ENCODE data around the gene PTPRS.

PTPRS gene

DNA sequence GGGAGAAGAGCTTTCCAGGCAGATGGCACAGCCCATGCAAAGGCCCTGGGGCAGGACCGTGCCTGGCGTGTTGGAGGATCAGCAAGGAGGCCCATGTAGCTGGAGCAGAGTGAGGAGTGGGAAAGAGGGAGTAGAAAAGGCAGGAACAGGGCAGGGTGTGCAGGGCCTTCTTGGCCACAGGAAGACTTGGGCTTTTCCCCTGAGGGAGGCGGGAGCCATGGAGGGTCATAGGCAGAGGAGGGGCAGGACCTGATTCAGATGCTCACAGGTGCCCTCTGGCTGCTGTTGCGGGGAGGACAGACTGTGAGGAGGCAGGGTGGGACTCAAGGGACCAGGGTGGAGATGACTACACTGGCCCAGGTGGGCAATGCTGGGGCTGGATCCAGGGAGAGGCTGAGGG, 13.8 kb upstream of the PTPRS start:
- no peak for DNase-seq

DNA sequence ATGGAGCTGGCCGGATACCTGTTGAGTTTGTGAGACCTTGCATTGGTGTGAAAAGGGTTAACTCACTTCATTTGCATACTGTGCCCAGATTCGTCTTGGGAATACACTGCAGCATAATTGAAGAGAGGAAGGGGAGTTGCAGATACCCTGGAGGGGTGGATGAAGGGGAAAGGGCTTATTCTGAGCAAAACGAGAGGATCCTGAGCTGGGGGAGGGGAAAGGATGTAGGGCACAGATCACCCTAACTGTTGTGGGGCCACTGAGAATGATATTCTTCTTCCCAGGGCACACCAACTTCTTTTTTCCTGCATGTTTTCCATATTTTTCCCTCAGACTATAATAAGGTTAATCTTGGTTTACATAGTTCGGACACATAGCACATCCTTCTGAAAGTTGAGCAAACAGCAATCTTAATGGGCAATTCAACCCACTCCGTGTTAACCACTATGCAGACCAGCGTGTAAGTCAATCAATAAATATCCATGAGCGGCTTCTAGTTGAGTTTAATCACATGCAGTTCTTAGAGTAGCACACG, 11.7 kb upstream of the PTPRS start:
- no peak for DNase-seq

DNA sequence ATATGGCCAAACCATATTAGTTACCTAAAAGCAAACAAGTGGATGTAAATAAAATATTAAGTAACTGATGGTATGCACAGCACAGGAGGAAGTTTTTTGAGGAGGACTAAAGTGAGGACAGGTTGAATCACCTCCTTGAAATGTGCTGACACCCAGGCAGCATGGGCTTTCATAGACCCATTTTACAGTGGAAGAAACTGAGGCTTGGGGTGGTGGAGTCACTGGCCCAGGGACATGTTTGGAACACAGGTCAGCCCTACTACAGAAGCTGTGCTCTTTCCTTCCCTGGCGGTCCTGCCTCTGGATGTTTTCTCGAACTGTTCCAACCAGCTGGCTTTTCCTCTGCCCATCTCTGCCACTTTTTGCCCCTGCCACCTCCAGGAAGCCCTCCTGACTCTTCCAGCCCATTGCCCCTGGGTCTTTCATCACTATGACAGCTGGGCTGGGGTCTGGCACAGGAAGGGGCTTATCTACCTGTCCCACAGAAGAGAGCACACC, 11.2 kb upstream of the PTPRS start:
- no peak for DNase-seq

DNA sequence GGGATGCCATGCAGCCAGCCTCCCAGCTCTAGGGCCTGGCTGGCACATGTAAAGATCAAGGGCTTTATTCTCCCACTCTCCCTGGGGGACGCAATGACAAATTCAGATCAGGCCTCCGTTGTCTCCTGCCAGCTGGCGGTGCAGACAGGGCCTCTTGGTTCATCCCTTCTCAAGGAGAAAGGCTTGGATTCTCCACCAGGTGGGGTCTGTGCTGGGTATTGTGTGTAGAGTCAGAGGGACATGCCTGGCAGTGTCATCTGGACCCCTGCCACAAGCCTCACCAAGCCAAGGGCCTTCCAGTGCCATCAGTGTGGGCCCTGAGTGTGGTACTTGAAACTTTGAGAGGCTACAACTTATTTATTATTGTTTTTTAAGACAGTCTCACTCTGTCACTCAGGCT, 8.4 kb upstream of the PTPRS start:
- DNase-seq, result no peak

DNA sequence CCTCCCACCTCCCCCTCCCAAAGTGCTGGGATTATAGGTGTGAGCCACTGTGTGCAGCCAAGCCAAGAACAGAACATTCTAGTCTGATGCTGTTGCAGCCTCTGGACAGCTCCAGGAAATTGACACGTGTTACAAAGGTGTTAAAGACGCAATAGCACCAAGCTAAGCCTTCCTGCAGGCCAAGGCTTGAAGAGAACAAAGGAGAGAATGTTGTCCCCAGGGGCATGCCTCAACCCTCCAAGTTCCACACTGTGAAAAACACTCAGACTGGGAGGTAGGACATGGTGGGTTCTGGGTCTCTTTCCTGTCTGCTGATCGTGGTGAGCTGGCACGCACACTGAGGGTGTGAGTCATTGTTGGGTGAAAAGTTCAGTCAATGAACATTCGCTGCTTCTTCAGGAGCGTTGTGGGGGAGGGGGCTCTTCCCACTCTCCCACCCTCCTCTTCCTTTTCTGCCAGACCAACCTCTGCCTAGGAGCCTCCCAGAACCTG, 5.3 kb upstream of the PTPRS start:
- DNase-seq, result no peak

DNA sequence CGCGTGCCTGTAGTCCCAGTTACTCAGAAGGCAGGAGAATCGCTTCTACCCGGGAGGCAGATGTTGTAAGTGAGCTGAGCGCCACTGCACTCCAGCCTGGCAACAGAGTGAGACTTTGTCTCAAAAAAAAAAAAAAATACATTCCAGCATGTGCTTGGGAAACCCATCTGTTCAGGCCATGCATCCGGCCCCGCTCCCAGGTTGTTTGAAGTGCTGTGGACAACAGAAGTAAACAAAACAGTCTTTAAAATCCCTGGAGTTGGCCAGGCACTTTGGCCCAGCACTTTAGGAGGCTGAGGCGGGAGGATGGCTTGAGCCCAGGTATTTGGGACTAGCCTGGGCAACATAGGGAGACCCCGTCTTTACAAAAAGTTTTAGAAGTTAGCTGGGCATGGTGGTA, 3.2 kb upstream of the PTPRS start:
- no peak for DNase-seq

DNA sequence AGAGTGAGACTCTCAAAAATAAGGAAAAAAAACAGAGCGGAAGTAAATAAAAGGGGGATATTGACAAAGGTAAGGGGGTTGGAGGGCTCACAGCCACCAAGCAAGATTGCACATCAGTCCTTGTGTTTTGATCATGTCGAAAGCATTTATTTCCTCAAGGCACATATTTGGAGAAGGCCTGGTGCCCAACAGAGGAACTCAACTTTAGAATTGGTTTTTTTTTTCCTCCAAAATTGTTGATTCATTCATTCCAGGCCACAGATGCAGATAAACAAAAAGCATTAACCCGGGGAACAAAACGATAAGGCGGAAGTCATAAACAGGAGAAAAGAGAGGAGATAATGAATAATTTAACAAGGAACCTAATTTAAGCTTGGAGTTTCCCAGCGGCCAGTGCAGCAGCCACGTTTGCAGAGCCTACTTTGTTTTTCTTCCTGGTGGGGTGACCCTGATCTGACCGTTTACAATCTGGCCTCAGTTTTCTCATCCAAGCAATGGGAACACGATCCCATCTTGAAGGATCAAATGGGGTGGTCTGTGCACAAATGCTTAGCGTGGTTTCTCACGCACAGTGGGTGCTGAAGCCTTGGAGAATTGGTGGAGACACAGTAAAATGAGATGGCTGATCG, 2.1 kb upstream of the PTPRS start:
- DNase-seq, result no peak

DNA sequence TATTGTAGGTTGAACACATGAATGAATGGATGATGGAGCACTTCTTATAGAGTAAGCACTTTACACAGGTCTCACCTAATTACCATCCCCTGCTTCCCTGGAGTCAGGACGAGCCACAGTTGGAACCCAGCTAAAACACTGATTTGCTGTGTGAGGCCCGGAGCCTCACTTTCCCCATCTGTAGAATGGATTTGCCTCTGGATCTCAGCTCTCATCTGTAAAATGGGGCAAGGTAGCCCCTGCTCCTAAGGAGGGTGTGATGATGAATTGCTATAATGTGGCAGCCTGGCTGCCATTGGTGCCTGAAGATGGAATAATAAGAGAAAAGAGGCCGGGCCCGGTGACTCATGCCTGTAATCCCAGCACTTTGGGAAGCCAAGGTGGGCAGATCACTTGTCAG, 1.4 kb upstream of the PTPRS start:
- no peak for DNase-seq

DNA sequence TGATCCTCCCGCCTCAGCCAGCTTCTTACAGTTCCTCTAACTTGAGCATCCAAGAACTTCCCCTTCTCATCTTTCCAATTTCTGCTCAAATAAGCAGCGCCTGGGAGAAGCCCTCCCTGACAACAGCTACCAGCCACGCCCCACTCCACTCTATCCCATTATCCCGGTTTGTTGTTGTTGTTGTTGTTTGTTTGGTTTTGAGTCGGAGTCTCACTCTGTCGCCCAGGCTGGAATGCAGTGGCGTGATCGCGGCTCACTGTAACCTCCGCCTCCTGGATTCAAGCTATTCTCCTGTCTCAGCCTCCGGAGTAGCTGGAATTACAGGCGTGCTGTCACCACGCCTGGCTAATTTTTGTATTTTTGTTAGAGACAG, 822 bp upstream of the PTPRS start:
- DNase-seq, result no peak

DNA sequence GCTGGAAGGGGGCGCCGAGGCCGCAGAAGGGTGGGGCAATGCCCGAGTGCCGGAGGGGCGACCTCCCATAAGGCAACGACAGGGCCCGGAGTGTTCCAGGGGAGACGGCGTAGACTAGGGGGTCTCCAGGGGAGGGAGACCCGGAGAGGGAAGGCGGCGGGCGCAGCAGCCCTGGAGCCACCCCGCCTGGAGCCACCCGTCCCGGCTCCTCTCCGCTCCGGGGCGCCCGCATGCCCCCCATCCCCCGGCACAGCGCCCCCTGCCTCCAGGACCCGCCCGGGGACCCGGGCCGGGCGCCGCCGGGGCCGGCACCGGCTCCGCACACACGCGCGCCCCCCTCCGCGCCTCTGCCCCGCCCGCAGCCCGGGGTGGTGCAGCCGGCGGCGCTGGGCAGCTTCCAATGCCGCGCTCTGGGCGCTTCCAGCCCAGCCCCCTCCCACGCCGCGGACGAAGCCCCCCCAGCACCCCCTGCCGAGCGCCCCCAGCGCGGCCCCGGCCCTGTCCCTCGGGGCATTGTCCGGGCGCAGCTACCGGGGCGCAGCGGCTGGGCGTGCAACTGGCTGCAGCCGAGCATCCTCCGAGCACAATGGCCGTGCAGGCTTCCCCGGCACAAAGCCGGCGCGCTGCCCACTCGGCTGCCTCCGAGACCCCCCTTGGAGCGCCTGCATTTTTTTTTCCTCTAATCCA, 519 bp downstream of the PTPRS start:
- DNase-seq, result peak; percentile 31

DNA sequence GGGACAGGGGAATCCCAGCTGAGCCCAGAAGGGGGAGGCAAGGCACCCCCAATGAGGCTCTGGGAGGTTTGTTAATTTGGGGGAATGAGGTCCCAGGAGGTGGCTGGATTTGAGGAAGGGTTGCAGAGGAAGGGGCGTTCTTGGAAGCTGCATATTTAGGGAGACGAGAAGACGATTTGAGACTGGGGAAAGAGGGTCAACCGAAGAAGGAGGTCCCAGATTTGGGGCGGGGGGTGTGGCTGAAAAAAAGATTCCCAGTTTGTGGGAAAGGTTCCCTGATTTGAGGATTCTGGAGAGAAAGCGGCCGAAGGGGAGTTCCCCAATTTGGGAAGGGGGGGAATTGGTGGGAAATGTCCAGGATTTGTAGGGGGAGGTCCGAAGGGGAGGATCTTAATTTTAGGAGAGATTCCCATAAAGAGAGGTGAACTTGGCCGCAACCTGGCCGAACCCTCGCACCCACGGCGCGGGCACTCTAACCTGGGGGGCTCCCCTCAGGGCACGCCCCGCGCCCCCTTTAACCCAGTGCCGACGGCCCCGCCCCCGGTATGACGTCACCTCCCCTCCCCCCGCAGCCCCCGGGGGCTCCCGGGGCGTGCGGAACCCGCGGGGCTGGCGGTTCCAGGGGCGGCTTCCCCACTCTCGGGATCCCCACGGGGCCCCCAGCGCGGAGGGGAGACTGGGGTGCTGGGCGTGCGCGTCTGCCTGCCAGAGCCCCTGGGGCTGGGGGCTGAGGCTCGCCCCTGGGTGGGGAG, 1.2 kb downstream of the PTPRS start:
- peak; percentile 26 for DNase-seq

DNA sequence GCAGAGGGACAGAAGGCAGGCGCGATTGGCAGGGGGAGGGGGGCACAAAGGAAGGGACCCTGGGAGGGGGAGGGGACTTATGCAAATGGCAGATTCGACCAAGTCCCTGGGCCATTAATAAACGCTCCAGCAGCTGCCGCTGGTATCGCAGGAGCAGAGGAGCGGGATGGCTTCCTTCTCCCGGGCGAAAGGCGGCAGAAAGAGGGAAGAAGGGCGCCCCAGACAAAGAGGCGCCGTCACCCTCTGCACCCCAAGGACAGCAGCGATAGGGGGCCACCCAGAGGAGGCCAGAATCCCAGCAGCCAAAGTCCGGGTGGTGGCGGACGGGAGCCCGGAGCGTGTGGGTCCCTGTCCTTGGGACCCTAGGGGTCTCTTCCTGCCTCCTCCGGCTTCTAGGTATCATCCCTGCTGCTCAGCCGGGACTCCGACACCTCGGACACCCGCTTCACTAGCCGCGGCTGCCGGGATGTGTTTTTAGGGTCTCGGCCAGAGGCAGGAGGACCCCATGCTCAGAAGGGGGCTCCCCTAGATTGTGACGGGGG, 1.9 kb downstream of the PTPRS start:
- no peak for DNase-seq

DNA sequence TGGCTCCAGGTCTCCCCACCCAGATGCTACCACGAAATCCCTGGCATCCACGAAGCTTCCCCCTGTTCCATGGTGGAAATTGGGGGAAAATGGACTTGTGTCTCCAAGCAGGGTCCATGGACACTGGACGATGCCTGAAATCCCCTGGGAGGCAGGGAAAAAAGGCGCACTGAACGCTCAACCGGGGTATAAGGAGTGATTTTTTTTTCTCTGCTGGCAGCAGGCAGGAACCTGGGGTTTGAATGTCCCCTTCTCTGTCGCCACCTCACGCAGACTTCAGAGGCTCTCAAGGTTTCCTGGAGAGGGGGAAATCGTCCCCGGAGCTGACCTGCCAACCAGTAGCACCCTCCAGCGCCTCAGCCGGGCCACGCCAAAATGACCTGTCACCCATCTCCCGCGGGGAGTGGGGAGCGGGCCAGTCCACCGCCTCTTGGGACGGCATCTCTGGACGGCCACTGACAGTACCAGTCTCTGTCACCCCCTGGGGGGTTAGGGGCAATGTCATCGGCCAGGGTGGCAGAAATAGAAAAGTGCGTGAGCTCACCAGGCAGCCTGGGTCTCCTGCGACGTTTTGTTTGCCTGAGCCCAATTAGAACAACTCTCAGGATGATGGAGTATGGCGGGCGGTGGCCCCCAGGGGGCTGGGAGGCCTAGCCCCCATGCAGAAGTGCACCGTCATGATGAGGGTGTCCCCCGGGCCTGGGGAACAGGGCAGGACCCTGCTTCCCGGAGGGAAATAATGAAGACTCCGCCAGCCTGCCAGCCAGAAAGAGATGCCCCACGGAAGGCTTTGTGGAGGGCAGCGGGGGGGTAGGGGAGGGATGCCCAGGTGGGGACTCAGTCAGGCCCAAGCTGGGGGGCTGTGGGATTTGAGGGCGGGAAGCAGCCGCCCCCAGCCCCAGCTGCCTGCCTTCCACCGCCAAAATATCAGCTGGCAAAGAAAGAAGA, 2.6 kb downstream of the PTPRS start:
- no peak for DNase-seq

DNA sequence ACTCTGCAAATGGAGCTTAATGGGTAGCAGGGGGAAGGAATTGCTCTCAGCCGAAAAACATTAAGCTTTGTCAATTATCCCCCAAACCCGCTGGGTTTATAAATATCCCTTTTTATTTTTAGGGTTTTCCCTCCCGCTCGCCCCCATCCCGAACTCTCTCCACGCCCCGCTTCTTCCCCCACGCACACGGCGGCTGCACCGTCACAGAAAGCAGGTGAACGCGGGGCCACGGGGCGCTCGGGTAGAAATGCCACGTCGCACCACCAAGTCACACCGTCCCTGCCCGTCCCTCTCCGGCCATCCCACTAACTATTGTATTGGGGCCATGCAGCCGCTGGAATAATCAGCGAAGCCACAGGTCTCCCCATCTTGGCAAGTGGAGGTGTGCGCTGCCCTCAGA, 3.5 kb downstream of the PTPRS start:
- DNase-seq, result no peak

DNA sequence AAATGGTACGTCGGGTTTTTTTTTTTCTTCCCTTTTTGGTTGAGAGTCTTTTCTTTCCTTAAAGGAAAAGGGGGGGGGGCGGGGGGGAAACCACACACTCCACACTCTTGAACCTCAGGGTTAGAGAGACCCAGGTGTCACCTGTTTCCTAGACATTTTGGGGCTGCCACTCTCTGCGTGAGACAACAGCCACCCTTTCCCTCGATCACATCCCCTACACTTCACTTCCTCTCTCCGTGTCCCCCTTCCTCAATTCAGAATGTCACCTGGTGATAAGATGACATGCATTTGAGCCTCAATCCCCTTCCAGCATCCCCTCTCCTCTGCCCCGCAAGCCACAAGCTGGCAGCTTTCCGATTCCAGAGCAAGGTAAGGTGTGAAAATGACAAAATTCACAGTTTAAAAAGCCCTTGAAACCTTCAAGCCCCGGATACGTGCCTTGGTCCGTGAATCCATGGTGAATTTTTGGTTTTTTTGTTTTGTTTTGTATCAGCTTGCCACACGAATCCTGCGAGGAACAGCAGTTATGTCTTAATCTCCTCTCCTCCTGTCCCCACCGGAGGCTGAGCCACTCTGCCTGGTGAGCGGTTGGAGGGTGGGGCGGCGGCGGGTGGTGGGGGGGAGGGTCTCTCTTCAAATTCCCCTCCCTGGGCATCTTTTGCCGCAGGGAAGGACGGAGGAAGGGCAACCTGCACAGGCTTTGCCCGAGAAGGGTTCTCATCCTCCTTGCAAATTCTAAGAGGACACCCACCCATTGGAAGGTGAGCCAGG, 4.2 kb downstream of the PTPRS start:
- DNase-seq, result no peak

DNA sequence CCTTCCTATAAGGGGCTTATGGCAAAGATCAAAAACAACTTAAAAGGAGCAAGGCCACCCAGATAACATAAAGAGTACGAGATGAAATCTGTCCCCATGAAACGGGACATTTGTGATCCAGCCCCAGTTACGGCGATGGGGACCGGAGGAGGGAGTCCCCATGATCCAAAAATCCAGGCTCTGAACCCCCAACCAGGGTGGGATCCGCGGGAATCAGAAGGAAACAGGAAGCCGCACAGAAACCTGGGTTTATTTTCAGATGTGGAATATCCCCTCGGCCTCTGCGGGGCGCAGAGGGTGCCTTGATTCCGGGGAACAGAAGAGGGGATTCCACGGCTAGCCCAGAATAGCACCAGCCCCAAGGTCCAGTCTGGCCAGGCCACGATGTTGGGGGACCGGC, 5.0 kb downstream of the PTPRS start:
- no peak for DNase-seq

DNA sequence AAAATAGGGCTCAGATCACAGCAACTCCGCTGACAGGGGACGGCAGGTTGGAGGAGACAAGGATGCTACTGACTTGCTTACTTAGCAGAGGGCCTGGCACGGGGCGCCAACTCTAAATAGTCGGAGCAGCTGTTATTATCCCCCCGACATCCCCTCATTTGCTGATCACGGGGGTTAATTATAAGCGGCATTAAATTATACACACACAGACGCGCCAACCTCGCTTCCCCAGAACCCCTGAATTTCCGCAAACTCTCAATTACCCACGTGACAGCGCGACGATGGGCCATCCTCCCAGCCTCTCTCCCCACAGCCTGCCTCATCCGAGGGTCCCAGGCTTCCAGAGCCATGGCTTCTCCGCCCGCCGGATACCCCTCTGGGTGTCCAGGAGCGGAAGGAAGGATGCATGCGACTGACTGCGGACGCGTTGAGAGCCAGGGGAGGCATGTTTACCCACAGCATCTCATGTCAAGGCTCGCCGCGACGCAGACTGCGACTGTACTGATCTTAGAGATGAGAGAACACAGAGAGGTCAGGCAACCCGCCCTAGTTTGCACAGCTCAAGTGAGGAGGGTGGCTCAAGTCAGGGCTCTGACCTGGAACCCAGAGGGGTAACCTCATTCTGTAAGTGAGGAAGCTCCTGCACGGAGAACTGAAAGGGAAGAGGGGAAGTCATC, 5.7 kb downstream of the PTPRS start:
- no peak for DNase-seq

DNA sequence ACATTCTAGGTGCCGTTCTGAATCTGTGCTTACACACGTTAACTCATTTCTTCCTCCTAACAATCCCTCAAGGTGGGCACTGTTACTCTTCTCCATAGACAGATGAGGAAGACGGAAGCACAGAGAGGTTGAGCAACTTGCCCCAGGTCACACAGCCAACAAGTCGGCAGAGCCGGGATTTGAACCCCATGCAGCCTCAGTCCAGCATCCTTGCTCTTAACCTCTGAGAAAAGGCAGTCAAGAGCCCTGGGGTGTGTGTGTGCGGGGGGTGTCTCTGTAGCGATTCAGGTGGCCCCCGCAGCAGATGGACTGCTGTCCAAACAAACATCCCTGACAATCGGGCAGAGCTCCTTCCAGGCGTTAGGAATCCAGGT, 6.3 kb downstream of the PTPRS start:
- DNase-seq, result no peak

DNA sequence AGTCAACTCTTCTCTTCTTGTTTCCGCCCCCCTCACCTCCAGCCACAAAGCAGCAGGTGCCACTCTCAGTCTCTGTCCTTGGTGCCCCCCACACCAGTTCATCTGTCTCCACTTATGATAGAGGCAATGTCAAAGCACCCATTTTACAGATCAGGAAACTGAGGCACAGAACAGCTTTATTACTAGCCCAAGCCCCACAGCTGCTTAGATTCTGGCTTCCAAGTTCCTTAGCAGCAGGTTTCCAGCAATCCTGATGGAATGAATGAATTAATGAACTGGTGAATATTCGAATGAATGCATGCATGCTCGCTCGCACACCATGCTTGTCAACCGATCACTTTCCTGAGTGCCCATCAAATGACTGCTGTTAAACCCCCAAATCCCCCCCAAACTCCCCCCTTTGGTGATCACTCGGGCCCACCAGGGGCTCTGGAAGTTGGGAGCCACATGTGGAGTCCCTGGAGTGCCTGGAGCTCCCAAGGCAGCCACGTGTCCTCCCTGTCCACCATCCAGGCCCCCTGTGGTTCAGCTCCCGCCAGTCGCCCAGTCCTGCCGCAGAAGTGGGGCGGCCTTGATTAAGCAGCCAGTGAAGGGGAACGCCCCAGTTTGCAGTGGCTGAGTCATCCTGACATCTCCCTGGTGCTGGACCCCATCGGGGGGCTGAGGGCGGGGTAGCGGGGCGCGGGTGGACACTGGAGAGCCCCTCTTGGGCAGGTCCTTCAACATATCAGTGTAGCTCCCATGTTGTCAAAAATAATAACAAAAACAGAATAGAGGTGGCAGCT, 6.8 kb downstream of the PTPRS start:
- no peak for DNase-seq

DNA sequence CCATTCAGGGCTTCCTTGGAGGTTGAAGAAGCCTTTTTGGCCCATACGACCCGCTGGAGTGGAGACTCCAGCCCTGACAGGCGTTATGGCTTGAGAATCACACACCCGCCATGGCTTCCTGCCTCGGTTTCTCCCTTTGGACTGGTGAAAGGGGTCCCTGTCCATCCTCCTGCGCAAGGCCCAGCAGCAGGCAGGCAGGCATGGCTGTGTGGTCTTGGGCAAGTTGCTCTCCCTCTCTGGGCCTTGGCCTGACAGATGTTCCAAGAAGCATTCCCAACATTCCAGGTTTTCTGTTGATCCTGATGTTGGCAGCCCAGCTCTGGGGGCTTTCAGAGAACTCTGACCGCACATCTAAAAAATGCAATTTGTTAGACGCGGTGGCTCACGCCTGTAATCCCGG, 8.1 kb downstream of the PTPRS start:
- no peak for DNase-seq
